Measurements from ENCODE around the gene RAPGEF4.
A peak's percentile ranks its signal among the peaks of the same experiment; 100 is the strongest.
"Not testable (repeated sequence)": the region's sequence is repeated elsewhere in the genome, so short reads cannot be mapped to it uniquely, and the experiment has no call there.

The RAPGEF4 gene

GRCh38 chr2:173028671-173029070 is 293.0 kb downstream of the RAPGEF4 start:
- TF ChIP-seq CTCF (IDR thresholded peaks at IDR 0.05; ENCODE audit: low read length, missing control alignments): no peak
- DNase-seq (ENCODE audit: low read depth): no peak
- H3K4me3 ChIP-seq (replicated peaks; ENCODE audit: low read depth, low read length): no peak overlapping the region

GRCh38 chr2:173030561-173031490 is 295.2 kb downstream of the RAPGEF4 start:
- H3K4me3 ChIP-seq (replicated peaks; ENCODE audit: low read depth, low read length): no peak overlapping the region
- TF ChIP-seq CTCF (IDR thresholded peaks at IDR 0.05; ENCODE audit: low read length, missing control alignments): no peak
- DNase-seq (ENCODE audit: low read depth): no peak

GRCh38 chr2:173032032-173032431 is 296.4 kb downstream of the RAPGEF4 start:
- TF ChIP-seq CTCF (IDR thresholded peaks at IDR 0.05; ENCODE audit: low read length, missing control alignments): no peak
- no peak overlapping the region for H3K4me3 ChIP-seq (replicated peaks; ENCODE audit: low read depth, low read length)
- DNase-seq (ENCODE audit: low read depth): no peak

- DNase-seq (ENCODE audit: low read depth): no peak
Observed at GRCh38 chr2:173033084-173033483, 297.4 kb downstream of the RAPGEF4 start.

GRCh38 chr2:173034143-173034542 is 298.5 kb downstream of the RAPGEF4 start:
- no peak for DNase-seq (ENCODE audit: low read depth)
- no peak overlapping the region for H3K4me3 ChIP-seq (replicated peaks; ENCODE audit: low read depth, low read length)
- no peak for TF ChIP-seq CTCF (IDR thresholded peaks at IDR 0.05; ENCODE audit: low read length, missing control alignments)

More at GRCh38 chr2:173033084-173033483, 297.4 kb downstream of the RAPGEF4 start:
- H3K4me3 ChIP-seq (replicated peaks; ENCODE audit: low read depth, low read length): no peak overlapping the region
- no peak for TF ChIP-seq CTCF (IDR thresholded peaks at IDR 0.05; ENCODE audit: low read length, missing control alignments)

- TF ChIP-seq CTCF (IDR thresholded peaks at IDR 0.05; ENCODE audit: low read length, missing control alignments): no peak
- H3K4me3 ChIP-seq (replicated peaks; ENCODE audit: low read depth, low read length): no peak overlapping the region
- peak; percentile 82 for DNase-seq (ENCODE audit: low read depth)
Observed at GRCh38 chr2:173037245-173038120, 301.8 kb downstream of the RAPGEF4 start.

GRCh38 chr2:173038257-173038656 is 302.6 kb downstream of the RAPGEF4 start:
- H3K4me3 ChIP-seq (replicated peaks; ENCODE audit: low read depth, low read length); DNase-seq (ENCODE audit: low read depth): not testable (repeated sequence)
